Ascending aorta (tissue), 2 donors: ENCODE results near the gene COG3. TPM values are rescaled to one million over a fixed set of nuclear protein-coding genes. Genes with fewer than 3 reads are reported as not detected.

Source experiments
- DNase-seq, 2 donors: peaks; one replicate each; pipeline ENCODE4 v3.0.0-alpha.2; 2019; ENCODE audit warnings: low spot score in 2 of 2
- H3K27ac ChIP-seq, 2 donors: fragments of 200-600 bp; sonication (generic); one replicate each; pipeline ENCODE4 v1.5.1; 2016 to 2017; ENCODE audit warnings: mild to moderate bottlenecking in 1 of 2
- H3K27me3 ChIP-seq: fragments of 200-600 bp; sonication (generic); one replicate; pipeline ENCODE4 v1.5.1; 2017
- H3K36me3 ChIP-seq, 2 donors: fragments of 200-600 bp; sonication (generic); one replicate each; pipeline ENCODE4 v1.5.1; 2016
- H3K4me1 ChIP-seq, 2 donors: fragments of 200-600 bp; sonication (generic); one replicate each; pipeline ENCODE4 v1.5.1; 2016 to 2017; ENCODE audit warnings: mild to moderate bottlenecking in 1 of 2
- H3K4me3 ChIP-seq, 2 donors: fragments of 200-600 bp; sonication (generic); one replicate each; pipeline ENCODE4 v1.5.1; 2016 to 2017; ENCODE audit warnings: mild to moderate bottlenecking in 1 of 2
- H3K9me3 ChIP-seq, 2 donors: fragments of 200-600 bp; sonication (generic); one replicate each; pipeline ENCODE4 v1.5.1; 2016
- CTCF ChIP-seq, 3 experiments: fragments of 200-600 bp in 2 of 3; fragments of 450-650 bp in 1 of 3; sonication (generic) in 2 of 3; IDR thresholded peaks; one replicate each; pipeline ENCODE4 v1.5.1; 2016 to 2019; ENCODE audit warnings: antibody characterized with exemption in 3 of 3, mild to moderate bottlenecking in 1 of 3, moderate library complexity in 1 of 3
- intact Hi-C: fragments of 100-400 bp; cut with DNase I; formaldehyde crosslinking; loops from one replicate; pipeline ENCODE4 v1.15.1; 2023
- total RNA-seq: library from RNA; depleted of rRNA; stranded (reverse); fragments of >200 nt; gene quantifications from one replicate; pipeline ENCODE4 v1.1.0, GENCODE V29; 2016

COG3 gene
- total RNA-seq, 1 donor from 2014 or later: 5.7 TPM

GRCh38 chr13:45527699-45528462 is 63.1 kb downstream of the COG3 start:
- TF ChIP-seq CTCF (IDR thresholded peaks at IDR 0.05): no peak
- Histone ChIP-seq H3K36me3 (peaks cover 27 to 55% of the 10 kb centered on the region in 2 donors), H3K27ac (no peak overlapping the region)

GRCh38 chr13:45529758-45530157 is 65.0 kb downstream of the COG3 start:
- H3K36me3 ChIP-seq: peaks cover 42 to 67% of the 10 kb centered on the region in 2 donors

More at GRCh38 chr13:45527699-45528462, 63.1 kb downstream of the COG3 start:
- H3K27me3 ChIP-seq: no peaks in the 10 kb centered on the region
- no peak overlapping the region for H3K4me3 ChIP-seq
- H3K9me3 ChIP-seq: no peaks in the 10 kb centered on the region
- no peak for DNase-seq
- H3K4me1 ChIP-seq: no peaks in the 10 kb centered on the region
- intact Hi-C loops: no loop called here

GRCh38 chr13:45534604-45535003 is 69.9 kb downstream of the COG3 start:
- TF ChIP-seq CTCF (IDR thresholded peaks at IDR 0.05): no peak
- no peak overlapping the region for H3K27ac ChIP-seq
- H3K27me3 ChIP-seq: no peaks in the 10 kb centered on the region
- H3K9me3 ChIP-seq: no peaks in the 10 kb centered on the region
- DNase-seq: no peak
- H3K4me1 ChIP-seq: no peaks in the 10 kb centered on the region
- H3K36me3 ChIP-seq: peaks cover 39 to 58% of the 10 kb centered on the region in 2 donors
- no peak overlapping the region for H3K4me3 ChIP-seq
- intact Hi-C loops: no loop called here

More at GRCh38 chr13:45529758-45530157, 65.0 kb downstream of the COG3 start:
- H3K4me1 ChIP-seq: no peaks in the 10 kb centered on the region
- H3K9me3 ChIP-seq: no peaks in the 10 kb centered on the region
- no peaks in the 10 kb centered on the region for H3K27me3 ChIP-seq
- intact Hi-C loops: no loop called here
- DNase-seq: no peak
- H3K27ac ChIP-seq: no peak overlapping the region
- no peak overlapping the region for H3K4me3 ChIP-seq
- TF ChIP-seq CTCF (IDR thresholded peaks at IDR 0.05): no peak

DNA sequence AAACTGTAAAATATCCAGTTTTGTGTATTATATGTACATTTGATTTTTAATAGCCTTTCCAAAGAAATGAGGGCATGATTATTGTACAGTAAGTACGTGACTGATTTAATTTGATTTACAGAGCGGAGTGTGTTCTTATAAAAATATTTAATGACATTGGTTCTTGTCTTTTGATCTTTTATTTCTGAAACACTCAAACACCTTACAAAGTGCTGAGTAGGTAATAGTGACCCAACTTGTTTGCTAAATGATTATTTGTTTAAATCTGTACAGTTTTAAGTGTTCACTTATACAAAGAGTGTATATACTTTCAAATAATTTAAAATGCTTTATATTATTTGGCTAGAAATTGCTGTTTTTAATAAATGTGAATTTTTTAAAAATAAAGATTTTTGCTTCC is 71.5 kb downstream of the COG3 start:
- peaks cover 29 to 43% of the 10 kb centered on the region in 2 donors for H3K36me3 ChIP-seq
- H3K27me3 ChIP-seq: no peaks in the 10 kb centered on the region
- H3K27ac ChIP-seq: no peak overlapping the region
- TF ChIP-seq CTCF (IDR thresholded peaks at IDR 0.05): no peak
- no peaks in the 10 kb centered on the region for H3K9me3 ChIP-seq
- no peak for DNase-seq
- no peaks in the 10 kb centered on the region for H3K4me1 ChIP-seq
- intact Hi-C loops: no loop called here
- no peak overlapping the region for H3K4me3 ChIP-seq

- intact Hi-C loops: no loop called here
- no peak for TF ChIP-seq CTCF (IDR thresholded peaks at IDR 0.05)
Measured at GRCh38 chr13:45537516-45537915, 72.8 kb downstream of the COG3 start.

More at GRCh38 chr13:45537516-45537915, 72.8 kb downstream of the COG3 start:
- Histone ChIP-seq H3K27me3 (no peaks in the 10 kb centered on the region), H3K9me3 (no peaks in the 10 kb centered on the region), H3K36me3 (peaks cover 29 to 33% of the 10 kb centered on the region in 2 donors), H3K27ac (no peak overlapping the region), H3K4me3 (no peak overlapping the region), H3K4me1 (no peaks in the 10 kb centered on the region)
- DNase-seq: no peak
